Tibial nerve (tissue), 4 donors: ENCODE data around the gene RARG. TPM values are rescaled to one million over a fixed set of nuclear protein-coding genes. Genes with fewer than 3 reads are reported as not detected.

Experiments
- DNase-seq, 2 donors: peaks; one replicate each; pipeline ENCODE4 v3.0.0-alpha.2; 2019; ENCODE audit warnings: low spot score in 2 of 2
- H3K27ac ChIP-seq, 4 donors: fragments of 200-600 bp; sonication (generic) in 3 of 4; one replicate each; pipeline ENCODE4 v1.5.1; 2017 to 2019; ENCODE audit warnings: mild to moderate bottlenecking in 1 of 4
- H3K27me3 ChIP-seq, 2 donors: fragments of 200-600 bp; sonication (generic) in 1 of 2; one replicate each; pipeline versions ENCODE4 v1.5.1 to v1.6.0; 2017 to 2019
- H3K36me3 ChIP-seq, 3 donors: fragments of 200-600 bp; sonication (generic); one replicate each; pipeline ENCODE4 v1.5.1; 2018 to 2019
- H3K4me1 ChIP-seq, 4 donors: fragments of 200-600 bp; sonication (generic) in 3 of 4; one replicate each; pipeline ENCODE4 v1.5.1; 2017 to 2019
- H3K4me3 ChIP-seq, 4 donors: fragments of 200-600 bp; sonication (generic) in 3 of 4; one replicate each; pipeline ENCODE4 v1.5.1; 2017 to 2019; ENCODE audit warnings: mild to moderate bottlenecking in 1 of 4, moderate library complexity in 1 of 4
- H3K9me3 ChIP-seq, 4 donors: fragments of 200-600 bp; sonication (generic) in 3 of 4; one replicate each; pipeline ENCODE4 v1.5.1; 2017 to 2019
- CTCF ChIP-seq, 5 experiments: fragments of 200-600 bp in 3 of 5; fragments of 450-650 bp in 2 of 5; sonication (generic) in 3 of 5; IDR thresholded peaks; one replicate each; pipeline ENCODE4 v1.5.1; 2016 to 2019; ENCODE audit warnings: antibody characterized with exemption in 5 of 5, mild to moderate bottlenecking in 3 of 5, moderate library complexity in 2 of 5
- EP300 ChIP-seq, 2 donors: sonication (generic); formaldehyde crosslinking; IDR thresholded peaks; one replicate each; pipeline ENCODE4 v1.6.1; 2017; ENCODE audit warnings: antibody characterized with exemption in 2 of 2, mild to moderate bottlenecking in 1 of 2
- POLR2A ChIP-seq, 2 donors: fragments of 450-650 bp; IDR thresholded peaks; one replicate each; pipeline ENCODE4 v1.6.1; 2017; ENCODE audit warnings: antibody characterized with exemption in 2 of 2, mild to moderate bottlenecking in 2 of 2, moderate library complexity in 2 of 2
- WGBS, 2 donors: methylation state at CpG; one replicate each; pipeline ENCODE4 v1.1.5; 2018; 5-methylcytosine and 5-hydroxymethylcytosine counted together
- total RNA-seq, 4 donors: library from RNA; depleted of rRNA; stranded (reverse); fragments of >200 nt; gene quantifications; one replicate each; pipeline ENCODE4 v1.1.0, GENCODE V29; 2016

Gene RARG
- total RNA-seq, 4 donors from 2014 or later = 28.0 to 32.3 (median 31.4) TPM

GRCh38 chr12:53161119-53161911, 70.7 kb downstream of the RARG start:
- Histone ChIP-seq H3K4me1 (peaks cover 0 to 17% (median 0%) of the 10 kb centered on the region in 4 donors), H3K4me3 (no peak overlapping the region), H3K36me3 (peaks cover 0 to 50% (median 0%) of the 10 kb centered on the region in 3 donors), H3K27me3 (no peaks in the 10 kb centered on the region), H3K9me3 (no peaks in the 10 kb centered on the region), H3K27ac (no peak overlapping the region)
- WGBS, 2 donors = 83 to 88% methylated on average over 8 of the region's 8 CpGs
- DNase-seq = no peak
- no peak for TF ChIP-seq CTCF (IDR thresholded peaks at IDR 0.05)
- TF ChIP-seq POLR2A (IDR thresholded peaks at IDR 0.05) = no peak
- TF ChIP-seq EP300 (IDR thresholded peaks at IDR 0.05) = no peak

DNA sequence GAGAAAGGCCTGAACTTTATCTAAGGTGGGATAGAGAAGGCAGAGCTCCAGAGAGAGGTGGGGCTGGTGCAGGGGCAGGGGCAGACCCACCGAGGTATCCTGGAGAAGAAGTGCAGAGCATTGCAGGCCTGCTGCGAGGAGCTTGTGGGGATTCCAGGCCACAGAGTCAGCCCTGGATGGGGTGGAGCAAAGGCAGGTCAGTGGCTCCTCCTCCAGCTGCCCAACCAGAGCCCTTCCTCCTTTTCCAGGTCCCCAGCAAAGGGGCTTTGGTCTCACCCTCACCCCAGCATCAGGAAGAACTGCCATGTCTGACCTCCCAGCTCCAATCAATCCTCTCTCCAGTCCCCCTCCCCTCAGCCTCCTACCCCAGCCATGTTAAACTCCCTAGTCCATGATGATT, 71.3 kb downstream of the RARG start:
- no peak for DNase-seq
- Histone ChIP-seq H3K4me1 (peaks cover 0 to 17% (median 0%) of the 10 kb centered on the region in 4 donors), H3K4me3 (no peak overlapping the region), H3K27ac (no peak overlapping the region), H3K36me3 (peaks cover 0 to 44% (median 0%) of the 10 kb centered on the region in 3 donors), H3K27me3 (no peaks in the 10 kb centered on the region), H3K9me3 (no peaks in the 10 kb centered on the region)
- TF ChIP-seq EP300 (IDR thresholded peaks at IDR 0.05) = no peak
- no peak for TF ChIP-seq POLR2A (IDR thresholded peaks at IDR 0.05)
- no peak for TF ChIP-seq CTCF (IDR thresholded peaks at IDR 0.05)
- WGBS, 2 donors = 71 to 75% methylated on average over 2 of the region's 2 CpGs

Other genes with a start within 250 kb of the RARG start
- 100 to 1,000 TPM; 297 to 484 (median 401) TPM for gene EIF4B, start 225.8 kb downstream of the RARG start, total RNA-seq
- 100 to 1,000 TPM; 411 to 653 (median 546) TPM for gene TNS2, start 182.1 kb downstream of the RARG start, total RNA-seq
- 10 to 100 TPM; 51.8 to 57.0 (median 54.3) TPM for gene SPRYD3, start 152.8 kb downstream of the RARG start, total RNA-seq
- gene IGFBP6, start 134.5 kb downstream of the RARG start, total RNA-seq = 1,000 to 10,000 TPM; 1,043 to 8,473 (median 5,787) TPM
- 1 to 10 TPM in 1 of 4 donors, under 1 TPM in 3; 0.30 to 2.9 (median 0.72) TPM for gene SOAT2, start 128.7 kb downstream of the RARG start, total RNA-seq
- gene ZNF740, start 51.5 kb downstream of the RARG start, total RNA-seq = 10 to 100 TPM; 10.2 to 67.7 (median 22.7) TPM
- 10 to 100 TPM; 52.4 to 90.6 (median 78.7) TPM for gene CSAD, start 51.3 kb downstream of the RARG start, total RNA-seq
- 10 to 100 TPM in 2 of 4 donors, 1 to 10 TPM in 2; 3.6 to 15.1 (median 8.9) TPM for gene ITGB7, start 25.0 kb downstream of the RARG start, total RNA-seq
- 1 to 10 TPM in 3 of 4 donors, not detected in 1; 2.2 to 8.7 (median 2.5) TPM for gene ESPL1, start 36.1 kb upstream of the RARG start, total RNA-seq
- gene PFDN5, start 63.3 kb upstream of the RARG start, total RNA-seq = 100 to 1,000 TPM; 518 to 673 (median 591) TPM
- gene MYG1, start 67.5 kb upstream of the RARG start, total RNA-seq = 10 to 100 TPM; 49.2 to 82.8 (median 54.3) TPM
- 10 to 100 TPM; 55.5 to 76.8 (median 64.5) TPM for gene AAAS, start 89.4 kb upstream of the RARG start, total RNA-seq
- under 1 TPM in 1 of 4 donors, not detected in 3; 0.21 TPM for gene SP7, start 104.1 kb upstream of the RARG start, total RNA-seq
- 10 to 100 TPM; 45.3 to 81.5 (median 65.0) TPM for gene SP1, start 148.0 kb upstream of the RARG start, total RNA-seq
- gene AMHR2, start 191.6 kb upstream of the RARG start, total RNA-seq = not detected
- 100 to 1,000 TPM in 1 of 4 donors, 10 to 100 TPM in 3; 54.6 to 125 (median 57.0) TPM for gene PRR13, start 209.5 kb upstream of the RARG start, total RNA-seq
- 100 to 1,000 TPM; 414 to 583 (median 490) TPM for gene PCBP2, start 219.9 kb upstream of the RARG start, total RNA-seq